Left ventricle myocardium superior (tissue), 1 donor: ENCODE data around the gene RAB31. TPM values are rescaled to one million over a fixed set of nuclear protein-coding genes. Genes with fewer than 3 reads are reported as not detected.
A peak's percentile ranks its signal among the peaks of the same experiment; 100 is the strongest.
"Not testable (repeated sequence)": the region's sequence is repeated elsewhere in the genome, so short reads cannot be mapped to it uniquely, and the experiment has no call there.

Source experiments
- ATAC-seq: fragments of 200-7000 bp; cut with Tn5 transposase; one replicate; pipeline ENCODE4 v1.9.1; 2020; ENCODE audit warnings: mild to moderate bottlenecking, moderate library complexity
- DNase-seq: peaks from one replicate; pipeline ENCODE4 v3.0.0-alpha.2; 2020
- intact Hi-C: fragments of 100-400 bp; cut with micrococcal nuclease; formaldehyde crosslinking; loops from one replicate; pipeline ENCODE4 v1.11.0; 2022
- total RNA-seq: library from RNA; stranded (reverse); fragmentation: NEBNext Ultra II Directional; extraction: Animal tissue kit (Norgen Biotek cat#: 25700); gene quantifications from one replicate; pipeline ENCODE4 v1.2.1, GENCODE V29; 2021
- donor health status: DM: no; HTN: yes; CAD: no; lungs with severe emphysema.

The RAB31 gene
- total RNA-seq, 1 donor from 2014 or later, result 7.6 TPM

DNA sequence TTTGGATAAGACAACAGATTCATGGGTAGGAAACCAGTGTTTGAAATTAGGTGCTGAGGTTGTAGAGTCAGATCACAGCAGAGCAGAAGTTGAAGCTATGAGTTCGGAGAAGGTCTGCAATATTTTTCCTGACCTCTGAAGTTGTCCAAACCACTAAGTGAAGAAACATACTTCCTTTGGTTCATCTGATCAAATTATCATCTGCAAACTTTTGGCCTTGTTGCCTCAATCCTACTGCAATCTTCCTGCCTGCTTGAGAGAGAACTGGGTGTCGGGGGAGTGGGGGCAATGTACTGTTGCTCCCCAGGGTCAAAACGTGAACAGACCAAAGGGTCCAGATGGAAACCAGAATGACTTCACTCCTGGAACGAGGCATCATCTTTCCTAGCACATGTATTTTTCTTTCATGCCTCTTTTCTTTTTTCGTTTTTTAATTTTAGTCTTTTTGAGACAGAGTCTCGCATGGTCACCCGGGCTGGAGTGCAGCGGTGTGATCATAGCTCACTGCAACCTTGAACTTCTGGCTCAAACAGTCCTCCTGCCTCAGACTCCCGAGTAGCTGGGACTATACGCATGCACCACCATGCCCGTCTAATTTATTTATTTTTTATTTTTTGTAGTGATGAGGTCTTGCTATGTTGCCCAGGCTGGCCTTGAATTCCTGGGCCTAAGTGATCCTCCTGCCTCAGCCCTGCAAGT lies 42.7 kb downstream of the RAB31 start:
- ATAC-seq (peak; percentile 36), DNase-seq (no peak)
- intact Hi-C loops, result no loop called here

DNA sequence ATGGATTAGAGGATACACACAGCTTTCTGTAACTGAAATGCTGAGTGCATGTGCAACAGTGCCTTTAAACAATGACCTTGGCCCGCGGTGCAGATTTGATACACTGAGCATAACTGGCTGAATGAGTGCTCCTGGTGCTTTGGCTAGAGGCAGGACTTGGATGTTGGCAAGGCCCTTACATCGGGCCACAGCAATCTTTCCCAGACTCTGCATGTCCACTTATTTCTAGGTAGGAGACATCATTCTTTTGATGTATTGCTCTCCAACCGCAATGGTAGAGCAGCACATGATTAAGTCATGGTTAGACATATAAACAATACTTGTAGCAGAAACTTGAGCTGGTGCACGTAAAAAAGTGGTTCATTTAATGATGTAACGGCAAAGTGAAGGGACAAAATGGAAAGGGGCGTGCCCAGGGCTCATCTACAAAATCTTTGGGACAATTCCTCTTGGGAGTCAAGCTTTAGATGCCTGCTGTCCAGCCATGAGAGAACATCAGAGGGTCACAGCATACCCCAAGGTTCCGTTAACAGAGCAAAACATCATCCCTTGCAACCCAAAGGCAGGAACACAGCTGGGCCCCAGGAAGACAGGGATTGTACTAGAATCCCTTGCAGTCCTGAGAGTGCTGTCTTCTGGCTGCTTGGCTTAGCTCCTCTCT lies 43.4 kb downstream of the RAB31 start:
- ATAC-seq (no peak), DNase-seq (no peak)
- intact Hi-C loops, result no loop called here

DNA sequence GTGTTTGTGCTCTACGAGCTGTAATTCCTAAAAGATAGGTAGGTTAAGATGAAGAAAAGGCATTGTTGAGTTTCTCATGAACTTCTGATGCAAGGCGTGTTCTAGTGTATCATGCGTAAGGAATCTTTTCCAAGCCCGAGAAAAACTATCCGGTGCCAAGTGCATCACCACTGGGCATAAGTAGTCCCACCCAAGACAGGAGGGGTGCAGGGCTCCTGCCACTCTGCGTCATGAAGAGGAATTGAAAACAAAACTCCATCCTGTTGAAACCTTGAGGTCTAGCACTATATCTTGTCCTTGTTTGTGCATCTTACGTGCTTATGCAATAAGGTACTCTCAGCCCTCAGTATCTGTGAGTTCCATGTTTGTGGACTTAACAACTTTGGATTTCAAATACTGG lies 45.7 kb downstream of the RAB31 start:
- intact Hi-C loops, result no loop called here
- no peak for DNase-seq
- ATAC-seq, result no peak

DNA sequence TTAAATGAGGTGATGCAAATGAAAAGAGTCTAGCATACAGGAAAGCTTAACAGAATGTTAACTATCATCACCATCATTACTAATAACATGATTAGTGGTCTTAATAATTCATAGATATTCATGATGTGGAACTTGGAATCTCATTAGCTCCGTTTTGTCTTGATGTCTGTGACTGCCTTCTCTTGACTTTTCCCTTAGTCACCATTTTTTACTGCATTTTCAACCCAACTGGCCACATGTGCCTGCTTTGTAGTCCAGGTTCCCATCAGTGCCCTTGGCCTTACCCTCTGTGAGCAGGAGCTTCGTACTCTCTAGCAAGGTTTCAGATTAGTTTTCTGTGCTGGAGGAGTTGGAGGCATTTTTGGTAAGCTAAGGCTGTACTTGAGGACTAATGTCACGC lies 47.0 kb downstream of the RAB31 start:
- intact Hi-C loops, result no loop called here
- no peak for DNase-seq
- no peak for ATAC-seq

DNA sequence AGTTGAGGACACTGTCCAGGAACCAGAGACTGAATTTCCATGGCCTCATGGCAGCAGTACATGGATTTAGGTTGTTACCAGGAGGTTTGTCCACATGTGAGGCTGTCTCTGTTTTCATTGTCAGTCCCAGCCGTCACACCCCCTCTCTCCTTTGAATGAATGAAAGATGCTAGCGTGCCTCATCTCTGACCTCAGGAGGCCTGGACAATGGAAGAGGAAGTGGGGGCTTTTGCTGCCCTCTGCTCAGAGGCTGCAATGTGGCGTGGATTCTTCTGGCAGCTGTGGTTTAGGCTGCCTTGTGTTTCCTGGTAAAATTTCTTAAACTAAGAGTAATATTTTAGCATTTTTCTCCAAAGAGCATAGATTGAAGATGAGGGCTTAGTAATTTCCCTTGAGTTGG lies 47.5 kb downstream of the RAB31 start:
- peak; percentile 50 for ATAC-seq
- DNase-seq, result no peak
- intact Hi-C loops, result no loop called here

DNA sequence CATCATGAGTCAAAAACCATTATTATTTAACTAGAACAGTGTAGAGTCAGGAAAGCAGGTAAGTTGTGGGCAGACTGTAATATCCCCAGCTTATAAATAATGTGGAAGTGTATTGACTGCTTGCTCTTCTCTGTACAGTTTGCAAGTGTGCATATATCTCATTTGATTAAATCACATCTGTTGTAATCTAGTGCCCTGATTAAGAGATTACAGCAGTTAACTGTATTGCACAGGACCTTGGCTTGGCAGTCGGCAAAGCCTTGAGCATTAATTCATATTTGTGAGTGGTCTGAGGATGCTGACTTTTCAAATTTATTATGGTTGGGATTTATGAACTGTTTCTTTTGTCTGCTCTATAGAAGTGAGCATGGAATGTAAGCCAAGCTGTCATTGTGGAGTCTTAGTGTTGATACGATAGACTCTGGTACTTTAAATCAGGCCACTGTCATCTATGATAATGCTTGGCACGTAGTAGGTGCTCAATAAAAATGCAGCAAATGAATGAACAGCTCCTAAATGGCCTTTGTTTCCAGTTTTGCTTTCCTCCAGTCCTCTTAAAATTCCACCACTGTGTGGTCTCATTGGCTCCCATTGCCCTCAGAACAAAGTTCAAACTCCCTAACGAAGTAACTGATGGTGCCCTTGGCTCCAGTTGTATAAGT lies 48.3 kb downstream of the RAB31 start:
- ATAC-seq (no peak), DNase-seq (no peak)
- intact Hi-C loops, result no loop called here

DNA sequence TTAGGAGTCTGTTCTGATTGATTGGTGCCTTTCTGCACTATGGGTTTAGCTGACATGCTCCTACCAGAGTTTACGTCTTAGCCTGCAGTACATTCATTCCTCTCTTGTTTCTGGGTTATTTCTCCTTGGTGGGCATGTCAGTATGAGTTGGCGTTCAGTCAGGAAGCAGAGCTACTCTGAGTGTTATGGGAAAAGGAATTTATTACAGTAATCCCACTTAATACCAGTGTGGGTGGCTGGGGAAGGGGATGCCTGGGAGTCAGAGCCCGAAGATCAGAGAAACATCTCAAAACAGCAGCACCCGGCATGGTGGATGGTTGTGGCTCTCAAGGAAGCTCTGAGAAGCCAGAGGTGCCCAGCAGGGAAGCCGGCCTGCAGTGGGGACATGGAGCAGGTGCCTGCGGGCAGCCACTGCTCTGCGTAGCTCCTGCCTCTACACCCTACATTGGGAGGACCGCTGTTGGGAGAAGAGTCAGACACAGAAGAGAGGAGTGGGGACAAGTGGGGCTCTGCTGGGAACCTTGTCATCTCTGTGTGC lies 48.9 kb downstream of the RAB31 start:
- ATAC-seq, result no peak

DNA sequence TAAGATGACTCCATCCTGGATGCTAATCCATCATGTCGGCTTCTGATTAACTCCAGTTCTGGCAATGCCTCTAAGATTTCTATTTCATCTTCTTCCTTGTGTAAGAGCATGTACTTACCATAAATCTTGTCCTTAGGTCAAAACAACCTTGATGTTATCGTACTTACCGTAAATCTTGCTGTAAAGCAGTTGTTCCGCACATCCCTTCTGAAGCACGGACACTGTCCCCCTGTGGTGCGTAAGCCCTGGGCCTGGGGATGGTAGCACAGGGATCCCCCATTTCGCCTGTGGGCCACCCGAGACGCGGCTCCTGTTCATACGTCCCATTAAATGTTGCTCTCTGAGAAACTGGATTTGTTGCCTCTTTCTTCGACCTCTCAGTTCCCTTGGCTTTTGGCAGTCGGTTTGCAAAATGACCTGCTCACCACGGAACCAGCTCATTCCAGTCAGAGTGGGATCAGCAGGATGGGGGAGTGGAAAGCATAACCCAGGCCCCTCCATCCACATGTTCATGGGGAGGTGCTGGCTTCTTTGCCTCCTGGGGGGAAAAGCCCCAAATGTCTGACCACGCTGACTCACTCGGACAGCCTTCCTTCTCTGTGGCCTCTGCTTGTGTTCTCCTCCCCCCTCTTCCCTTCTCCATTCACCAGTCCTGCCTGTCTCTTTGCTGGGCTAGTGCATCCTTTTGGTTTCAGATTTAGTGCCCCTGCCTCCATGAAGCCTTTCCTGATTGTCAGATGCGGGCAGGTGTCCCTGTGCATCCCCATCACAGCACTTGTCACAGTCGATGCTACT lies 49.9 kb downstream of the RAB31 start:
- DNase-seq (no peak), ATAC-seq (no peak)
- intact Hi-C loops, result no loop called here

More for the DNA sequence above, 48.9 kb downstream of the RAB31 start:
- no peak for DNase-seq
- intact Hi-C loops, result no loop called here

DNA sequence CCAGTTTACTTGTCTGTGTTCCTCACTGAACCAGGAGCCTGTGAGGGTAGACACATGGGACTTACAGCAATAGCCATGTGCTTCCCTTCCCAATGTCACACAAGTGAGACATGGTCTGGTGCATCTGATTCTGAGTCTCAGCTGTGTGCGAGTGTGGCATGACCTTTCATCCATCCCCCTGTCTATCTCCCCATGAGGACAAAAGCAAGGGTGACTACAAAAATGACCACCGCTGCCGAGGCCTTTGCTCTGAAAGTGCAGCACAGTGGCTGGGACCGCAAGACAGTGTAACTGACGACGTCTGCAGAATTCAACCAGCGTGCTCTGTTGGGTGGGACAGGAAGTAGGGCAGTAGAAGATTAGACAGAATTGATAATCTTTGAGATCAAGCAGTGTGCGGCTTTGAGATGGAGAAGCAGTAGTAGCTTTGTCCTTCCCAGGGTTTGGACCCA lies 50.5 kb downstream of the RAB31 start:
- intact Hi-C loops, result no loop called here
- ATAC-seq (no peak), DNase-seq (no peak)

DNA sequence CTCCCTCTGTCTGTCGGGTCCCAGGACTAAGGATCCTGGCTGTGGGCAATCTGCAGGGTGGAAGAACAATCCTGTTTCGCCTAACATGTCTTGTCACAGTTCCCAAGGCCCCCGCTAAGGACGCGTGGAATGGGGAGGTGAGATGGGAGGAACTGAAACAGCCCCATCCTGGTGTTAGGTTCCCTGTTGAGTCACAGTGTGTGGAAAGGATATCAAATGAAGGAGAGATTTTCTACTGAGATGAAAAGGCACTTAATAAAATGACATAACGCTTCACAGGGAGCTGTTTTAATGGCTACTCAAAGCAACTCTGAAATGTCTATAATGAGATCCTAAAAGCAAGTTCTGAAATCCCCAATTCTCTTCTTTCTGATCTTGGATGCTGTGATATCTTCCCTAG lies 52.5 kb downstream of the RAB31 start:
- intact Hi-C loops, result no loop called here
- ATAC-seq, result no peak
- no peak for DNase-seq

DNA sequence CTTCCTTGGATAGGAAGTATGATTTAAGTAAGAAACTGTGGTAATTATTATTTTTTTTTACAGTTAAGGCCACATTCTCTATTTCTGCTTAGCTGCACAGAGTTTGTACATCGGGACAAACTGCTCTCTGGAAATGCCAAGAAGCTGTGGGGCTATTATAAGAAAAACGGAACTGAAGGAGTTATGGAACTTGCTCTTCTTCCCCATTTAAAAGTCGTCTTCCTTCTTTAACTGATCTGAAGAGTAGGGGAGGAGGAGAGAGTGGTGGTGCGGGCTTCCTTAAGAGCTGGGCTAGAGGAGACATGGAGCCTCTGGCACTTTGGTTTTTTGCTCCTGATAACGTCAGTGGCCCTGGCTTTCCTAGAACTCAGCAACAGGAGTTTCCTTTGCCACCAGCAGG lies 54.4 kb downstream of the RAB31 start:
- intact Hi-C loops, result no loop called here
- DNase-seq (no peak), ATAC-seq (peak; percentile 61)

DNA sequence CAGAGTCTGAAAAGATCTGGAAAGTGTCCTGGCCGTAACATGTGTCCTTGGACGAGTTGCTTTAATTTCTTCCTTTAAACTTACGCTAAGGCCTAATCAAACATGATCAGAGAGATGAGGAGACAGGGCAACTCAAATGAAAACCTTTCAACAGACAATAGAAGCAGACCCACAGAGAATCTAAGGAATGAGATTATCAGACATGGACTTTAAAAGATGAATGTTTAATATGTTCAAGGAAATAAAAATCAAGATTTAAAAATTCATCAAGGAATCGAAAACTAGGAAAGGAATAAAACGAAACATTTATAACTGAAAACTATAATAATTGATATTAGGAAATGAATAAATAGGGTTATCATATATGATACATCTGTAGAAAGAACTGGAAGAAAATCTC lies 55.1 kb downstream of the RAB31 start:
- DNase-seq (no peak), ATAC-seq (no peak)
- intact Hi-C loops, result no loop called here

DNA sequence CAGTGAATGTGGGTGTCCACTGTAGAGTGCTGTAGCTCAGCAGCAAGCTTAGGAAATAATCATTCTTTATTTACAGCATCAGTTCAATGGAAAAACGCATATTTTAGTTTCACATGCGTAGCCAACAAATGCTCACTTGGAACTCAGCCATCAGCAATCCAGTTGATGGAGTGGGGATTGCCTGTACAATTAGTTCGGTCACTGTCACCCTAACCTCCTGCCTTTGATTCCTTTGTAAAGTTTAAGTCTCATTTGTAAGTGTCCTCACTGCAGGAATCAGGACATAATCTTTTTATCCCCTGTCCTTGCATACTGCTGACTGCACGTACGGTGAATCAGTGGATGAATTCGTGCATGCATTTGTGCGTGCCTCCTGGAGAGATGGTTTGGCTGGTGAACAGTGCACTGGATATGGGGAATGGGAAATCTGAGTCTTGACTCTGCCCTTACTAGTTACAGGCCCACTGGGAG lies 55.9 kb downstream of the RAB31 start:
- ATAC-seq (no peak), DNase-seq (no peak)
- intact Hi-C loops, result no loop called here

DNA sequence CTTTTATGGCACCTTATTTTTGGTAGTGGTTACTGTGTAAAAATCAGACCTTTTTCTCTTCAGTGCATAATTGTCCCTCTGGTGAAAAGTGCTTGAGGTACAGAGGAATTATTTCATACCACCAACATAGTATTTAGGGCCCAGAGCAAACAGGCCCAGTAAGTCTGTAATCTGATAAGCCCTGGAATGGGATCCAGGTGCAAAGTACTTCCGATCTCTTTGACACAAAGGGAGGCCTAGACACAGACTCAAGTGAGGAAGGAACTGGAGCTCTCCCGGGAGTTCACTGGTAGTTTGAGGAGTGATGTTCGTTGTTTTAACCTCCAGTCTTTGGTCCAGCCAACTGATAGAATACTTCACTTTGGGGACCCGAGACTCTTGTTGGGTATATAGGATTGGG lies 57.4 kb downstream of the RAB31 start:
- intact Hi-C loops, result no loop called here
- ATAC-seq (no peak), DNase-seq (no peak)

DNA sequence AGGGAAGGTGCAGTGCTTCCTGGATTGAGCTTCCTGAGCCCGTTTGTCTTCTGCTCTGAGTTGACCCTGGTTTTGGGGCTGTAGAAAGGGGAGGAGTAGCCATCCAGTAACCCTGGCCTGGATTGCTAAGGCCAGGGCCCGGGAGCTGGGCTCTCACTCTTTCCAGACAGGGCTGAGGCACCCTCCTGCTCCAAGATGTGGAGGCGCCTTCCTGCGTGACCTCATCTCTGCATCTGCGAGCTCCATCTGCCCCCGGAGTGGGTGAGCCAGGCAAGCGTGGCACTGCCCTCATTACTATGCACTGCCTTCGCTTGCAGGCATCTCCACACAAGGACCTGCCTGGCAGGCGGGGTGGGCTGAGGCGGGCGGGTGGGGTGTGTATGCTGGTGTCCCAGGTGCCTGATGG lies 58.0 kb downstream of the RAB31 start:
- DNase-seq, result no peak
- no peak for ATAC-seq
- intact Hi-C loops, result no loop called here

DNA sequence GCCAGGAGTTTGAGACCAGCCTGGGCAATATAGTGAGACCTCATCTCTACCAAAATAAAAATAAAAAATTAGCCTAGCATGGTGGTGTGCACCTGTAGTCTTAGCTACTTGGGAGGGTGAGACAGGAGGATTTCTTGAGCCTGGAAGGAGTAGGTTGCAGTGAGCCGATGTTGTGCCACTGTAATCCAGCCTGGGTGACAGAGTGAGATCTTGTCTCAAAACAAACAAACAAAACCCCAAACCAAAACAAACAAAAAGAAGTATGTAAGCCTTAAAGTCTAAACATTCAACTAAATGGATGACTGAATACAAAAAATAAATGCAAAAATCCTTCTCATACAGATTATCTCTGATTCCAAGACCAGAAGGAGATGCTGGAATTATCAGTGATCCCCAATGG lies 58.6 kb downstream of the RAB31 start:
- DNase-seq, result no peak
- intact Hi-C loops, result no loop called here
- ATAC-seq, result no peak

DNA sequence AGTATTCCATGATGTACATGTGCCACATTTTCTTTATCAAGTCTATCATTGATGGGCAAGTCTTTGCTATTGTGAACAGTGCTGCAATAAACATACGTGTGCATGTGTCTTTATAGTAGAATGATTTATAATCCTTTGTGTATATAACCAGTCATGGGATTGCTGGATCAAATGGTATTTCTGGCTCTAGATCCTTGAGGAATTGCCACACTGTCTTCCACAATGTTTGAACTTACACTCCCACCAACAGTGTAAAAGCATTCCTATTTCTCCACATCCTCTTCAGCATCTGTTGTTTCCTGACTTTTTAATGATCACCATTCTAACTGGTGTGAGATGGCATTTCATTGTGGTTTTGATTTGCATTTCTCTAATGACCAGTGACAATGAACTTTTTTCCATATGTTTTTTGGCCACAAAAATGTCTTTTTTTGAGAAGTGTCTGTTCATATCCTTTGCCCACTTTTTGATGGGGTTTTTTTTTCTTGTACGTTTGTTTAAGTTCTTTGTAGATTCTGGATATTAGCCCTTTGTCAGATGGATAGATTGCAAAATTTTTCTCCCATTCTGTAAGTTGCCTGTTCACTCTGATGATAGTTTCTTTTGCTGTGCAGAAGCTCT lies 60.1 kb downstream of the RAB31 start:
- ATAC-seq, DNase-seq, intact Hi-C loops: not testable (repeated sequence)

DNA sequence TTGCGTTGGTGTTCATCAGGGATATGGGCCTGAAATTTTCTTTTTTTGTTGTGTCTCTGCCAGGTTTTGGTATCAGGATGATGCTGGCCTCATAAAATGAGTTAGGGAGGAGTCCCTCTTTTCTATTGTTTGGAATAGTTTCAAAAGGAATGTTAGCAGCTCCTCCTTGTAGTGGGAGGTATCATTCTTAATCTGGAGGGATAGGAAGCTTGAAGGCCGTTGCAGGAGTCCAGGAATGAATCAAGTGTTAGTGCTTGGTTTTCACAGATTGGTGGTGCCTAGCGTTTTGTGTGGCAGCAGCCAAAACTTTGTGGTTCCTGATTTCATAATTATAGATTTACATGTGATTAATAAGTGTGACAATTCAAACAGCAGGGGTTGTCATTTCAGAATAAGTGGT lies 62.0 kb downstream of the RAB31 start:
- intact Hi-C loops, result loop anchor here (10.0 kb wide), 1 partner anchor 65 kb away; the partner anchor contains the start of gene RAB31
- not testable (repeated sequence) for ATAC-seq, DNase-seq
